Adrenal gland (tissue), 5 donors: Measurements from ENCODE around the gene ZNF621.

Source experiments
- CTCF ChIP-seq, 6 experiments: fragments of 450-650 bp in 4 of 6; fragments of 200-600 bp in 2 of 6; sonication (generic) in 1 of 6; IDR thresholded peaks; 1 replicate in 5 of 6; 2 replicates in 1 of 6; pipeline versions ENCODE4 v1.5.1 to v1.8.0; 2016 to 2021; ENCODE audit warnings: antibody characterized with exemption in 6 of 6, mild to moderate bottlenecking in 2 of 6, moderate library complexity in 1 of 6
- POLR2A ChIP-seq, 2 donors: fragments of 450-650 bp; IDR thresholded peaks; one replicate each; pipeline ENCODE4 v1.6.1; 2017; ENCODE audit warnings: antibody characterized with exemption in 2 of 2, mild to moderate bottlenecking in 2 of 2, moderate library complexity in 1 of 2
- donor health status: DM: no; HTN: no; CAD: no.

- TF ChIP-seq POLR2A (IDR thresholded peaks at IDR 0.05) (no peak), CTCF (IDR thresholded peaks at IDR 0.05) (no peak)
These were observed 51.6 kb downstream of the ZNF621 start for GRCh38 chr3:40576396-40576795.
